Measurements from ENCODE around the gene A2M. TPM values are rescaled to one million over a fixed set of nuclear protein-coding genes. Genes with fewer than 3 reads are reported as not detected.

Gene A2M
- total RNA-seq, 2 donors from 2014 or later: 105 to 201 TPM

GRCh38 chr12:9101018-9101687 is 14.6 kb downstream of the A2M start:
- Histone ChIP-seq H3K4me3 (no peak overlapping the region), H3K9ac (ENCODE audit: low read depth in 2 of 2, low read length in 2 of 2) (no peak overlapping the region), H3K36me3 (no peaks in the 10 kb centered on the region), H3K27ac (no peak overlapping the region), H3K4me1 (no peaks in the 10 kb centered on the region), H3K27me3 (no peaks in the 10 kb centered on the region), H3K9me3 (no peaks in the 10 kb centered on the region)
- no peak for DNase-seq
- intact Hi-C loops (cut with DNase I): no loop called here
- no peak for TF ChIP-seq CTCF (IDR thresholded peaks at IDR 0.05)

GRCh38 chr12:9099552-9100190 is 16.0 kb downstream of the A2M start:
- intact Hi-C loops (cut with DNase I): no loop called here
- no peaks in the 10 kb centered on the region for H3K27me3 ChIP-seq
- H3K9me3 ChIP-seq: no peaks in the 10 kb centered on the region
- H3K4me1 ChIP-seq: no peaks in the 10 kb centered on the region
- no peak overlapping the region for H3K9ac ChIP-seq (ENCODE audit: low read depth in 2 of 2, low read length in 2 of 2)
- no peak overlapping the region for H3K27ac ChIP-seq
- H3K36me3 ChIP-seq: no peaks in the 10 kb centered on the region
- DNase-seq: no peak
- TF ChIP-seq CTCF (IDR thresholded peaks at IDR 0.05): no peak
- no peak overlapping the region for H3K4me3 ChIP-seq

GRCh38 chr12:9098463-9099026 is 17.2 kb downstream of the A2M start:
- no peaks in the 10 kb centered on the region for H3K4me1 ChIP-seq
- no peak for TF ChIP-seq CTCF (IDR thresholded peaks at IDR 0.05)
- no peak overlapping the region for H3K27ac ChIP-seq
- H3K9ac ChIP-seq (ENCODE audit: low read depth in 2 of 2, low read length in 2 of 2): no peak overlapping the region
- DNase-seq: no peak
- H3K9me3 ChIP-seq: no peaks in the 10 kb centered on the region
- H3K27me3 ChIP-seq: no peaks in the 10 kb centered on the region
- no peaks in the 10 kb centered on the region for H3K36me3 ChIP-seq
- H3K4me3 ChIP-seq: no peak overlapping the region
- intact Hi-C loops (cut with DNase I): no loop called here

- Histone ChIP-seq H3K4me3 (no peak overlapping the region), H3K27ac (no peak overlapping the region), H3K4me1 (no peaks in the 10 kb centered on the region), H3K36me3 (no peaks in the 10 kb centered on the region), H3K27me3 (no peaks in the 10 kb centered on the region), H3K9ac (ENCODE audit: low read depth in 2 of 2, low read length in 2 of 2) (no peak overlapping the region), H3K9me3 (no peaks in the 10 kb centered on the region)
- no peak for DNase-seq
- no peak for TF ChIP-seq CTCF (IDR thresholded peaks at IDR 0.05)
- intact Hi-C loops (cut with DNase I): no loop called here
These were observed 17.6 kb downstream of the A2M start for GRCh38 chr12:9098115-9098452.

GRCh38 chr12:9096563-9097176 is 19.0 kb downstream of the A2M start:
- no peak overlapping the region for H3K9ac ChIP-seq (ENCODE audit: low read depth in 2 of 2, low read length in 2 of 2)
- no peaks in the 10 kb centered on the region for H3K4me1 ChIP-seq
- H3K27me3 ChIP-seq: no peaks in the 10 kb centered on the region
- intact Hi-C loops (cut with DNase I): no loop called here
- H3K36me3 ChIP-seq: no peaks in the 10 kb centered on the region
- DNase-seq: no peak
- no peaks in the 10 kb centered on the region for H3K9me3 ChIP-seq
- TF ChIP-seq CTCF (IDR thresholded peaks at IDR 0.05): no peak
- no peak overlapping the region for H3K27ac ChIP-seq
- H3K4me3 ChIP-seq: no peak overlapping the region

Measured in colonic mucosa (tissue), 4 donors.